GM12801 (cell line): Measurements from ENCODE around the gene ASH1L.

Experiments used
- TF ChIP-seq, protein P1 (sequence below): IDR thresholded peaks from one replicate; pipeline ENCODE4 v1.5.1; 2011; ENCODE audit warnings: control low read depth; ENCODE audit not compliant: insufficient read length; ENCODE audit errors: extremely low read depth

ASH1L gene

GRCh38 chr1:155574077-155574476 is 11.5 kb upstream of the ASH1L start:
- TF ChIP-seq, protein P1, sequence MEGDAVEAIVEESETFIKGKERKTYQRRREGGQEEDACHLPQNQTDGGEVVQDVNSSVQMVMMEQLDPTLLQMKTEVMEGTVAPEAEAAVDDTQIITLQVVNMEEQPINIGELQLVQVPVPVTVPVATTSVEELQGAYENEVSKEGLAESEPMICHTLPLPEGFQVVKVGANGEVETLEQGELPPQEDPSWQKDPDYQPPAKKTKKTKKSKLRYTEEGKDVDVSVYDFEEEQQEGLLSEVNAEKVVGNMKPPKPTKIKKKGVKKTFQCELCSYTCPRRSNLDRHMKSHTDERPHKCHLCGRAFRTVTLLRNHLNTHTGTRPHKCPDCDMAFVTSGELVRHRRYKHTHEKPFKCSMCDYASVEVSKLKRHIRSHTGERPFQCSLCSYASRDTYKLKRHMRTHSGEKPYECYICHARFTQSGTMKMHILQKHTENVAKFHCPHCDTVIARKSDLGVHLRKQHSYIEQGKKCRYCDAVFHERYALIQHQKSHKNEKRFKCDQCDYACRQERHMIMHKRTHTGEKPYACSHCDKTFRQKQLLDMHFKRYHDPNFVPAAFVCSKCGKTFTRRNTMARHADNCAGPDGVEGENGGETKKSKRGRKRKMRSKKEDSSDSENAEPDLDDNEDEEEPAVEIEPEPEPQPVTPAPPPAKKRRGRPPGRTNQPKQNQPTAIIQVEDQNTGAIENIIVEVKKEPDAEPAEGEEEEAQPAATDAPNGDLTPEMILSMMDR = no peak

GRCh38 chr1:155570593-155570990 is 8.0 kb upstream of the ASH1L start:
- TF ChIP-seq, protein P1 = no peak

DNA sequence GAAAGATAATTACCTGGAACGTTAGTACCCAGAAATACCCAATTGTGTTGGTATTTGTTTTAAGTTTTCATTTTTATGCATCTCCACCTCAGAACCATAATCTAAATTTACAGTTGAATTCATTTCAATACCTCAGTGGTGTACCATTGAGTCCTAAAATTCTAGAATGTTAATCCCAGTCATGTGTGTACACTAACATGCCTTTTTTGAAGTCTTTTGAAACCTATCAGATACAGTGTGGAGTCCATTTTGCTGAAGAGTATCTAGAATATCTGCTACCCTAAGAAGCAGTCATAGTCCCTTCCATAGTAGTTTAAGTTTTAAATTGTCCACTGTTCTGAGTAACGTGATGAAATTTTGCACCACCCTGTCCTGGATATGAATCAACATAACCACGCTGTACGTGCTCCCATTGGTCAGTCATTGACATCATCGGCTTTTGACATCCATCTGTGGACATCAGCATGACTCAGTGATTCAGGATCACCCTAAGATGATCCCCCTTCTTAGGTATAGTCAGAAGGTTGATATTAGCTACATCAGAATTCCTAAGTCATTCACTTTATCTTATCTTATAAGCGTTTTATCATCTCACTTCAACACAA is 7.5 kb upstream of the ASH1L start:
- TF ChIP-seq, protein P1 = no peak

GRCh38 chr1:155555915-155556314 is 6.7 kb downstream of the ASH1L start:
- TF ChIP-seq, protein P1 = no peak

- TF ChIP-seq, protein P1 = no peak
Observed at GRCh38 chr1:155553349-155553748, 9.3 kb downstream of the ASH1L start.

GRCh38 chr1:155548706-155549105 is 13.9 kb downstream of the ASH1L start:
- TF ChIP-seq, protein P1 = no peak

DNA sequence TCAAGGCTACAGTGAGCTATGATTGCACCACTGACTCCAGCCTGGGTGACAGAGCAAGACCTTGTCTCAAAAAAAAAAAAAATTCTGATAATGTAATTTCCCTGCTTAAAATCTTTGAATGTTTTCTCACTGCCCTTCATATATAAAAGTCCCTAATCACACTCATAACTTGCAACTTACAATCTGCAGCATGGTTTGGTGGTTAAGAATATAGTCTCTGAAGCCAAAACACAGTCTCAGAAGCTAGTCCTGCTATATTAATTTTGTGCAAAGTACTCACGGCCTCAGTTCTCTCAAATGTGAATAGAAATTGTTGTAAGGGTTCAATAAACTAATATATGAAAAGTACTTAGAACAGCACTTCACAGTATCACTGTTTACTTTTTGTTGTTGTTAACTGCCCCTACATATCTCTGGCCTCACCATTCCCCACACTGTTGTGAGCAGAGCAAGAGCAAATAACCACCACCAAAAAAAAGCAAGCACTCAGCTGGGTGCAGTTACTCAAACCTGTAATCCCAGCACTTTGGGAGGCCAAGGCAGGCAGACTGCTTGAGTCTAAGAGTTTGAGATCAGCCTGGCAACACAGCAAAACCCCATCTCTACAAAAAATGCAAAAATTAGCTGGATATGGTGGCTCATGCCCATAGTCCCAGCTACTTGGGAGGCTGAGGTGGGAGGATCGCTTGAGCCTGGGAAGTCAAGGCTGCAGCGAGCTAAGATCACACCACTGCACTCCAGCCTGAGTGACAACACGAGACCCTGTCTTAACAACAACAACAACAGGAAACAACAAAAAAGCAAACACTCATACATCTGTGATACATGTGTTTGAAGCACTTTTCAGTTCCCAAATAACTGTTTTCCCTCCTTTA is 22.4 kb downstream of the ASH1L start:
- TF ChIP-seq, protein P1 = no peak
